SK-N-SH (cell line): ENCODE results near the gene SMAD7. TPM values are rescaled to one million over a fixed set of nuclear protein-coding genes. Genes with fewer than 3 reads are reported as not detected.

Experiments used
- CTCF ChIA-PET: fragments of 300-600, 350-600 bp; formaldehyde crosslinking; extraction: SDS; loops from one replicate; lab custom pipeline; 2021; lab: Yijun Ruan, JAX
- POLR2A ChIA-PET: fragments of 350-600 bp; sonication (Branson Sonifier 250); formaldehyde crosslinking; extraction: SDS; loops from one replicate; lab custom pipeline; 2020; ENCODE audit warnings: antibody characterized with exemption, inconsistent platforms; lab: Yijun Ruan, JAX
- DNase-seq: peaks from one replicate; pipeline ENCODE4 v3.0.0; 2012
- H2AFZ ChIP-seq: fragments of 200-600 bp; sonication (generic); 2 replicates; pipeline ENCODE4 v1.8.1; 2016; ENCODE audit warnings: antibody characterized with exemption, mild to moderate bottlenecking, low read depth
- H3F3A ChIP-seq: fragments of 200-600 bp; sonication (generic); replicated peaks from 2 replicates; pipeline ENCODE3; 2016; ENCODE audit warnings: antibody characterized with exemption, mild to moderate bottlenecking; ENCODE audit not compliant: insufficient read depth
- H3K27ac ChIP-seq, 2 experiments: fragments of 200-500 bp in 1 of 2; fragments of 200-600 bp in 1 of 2; sonication (Bioruptor generic) in 1 of 2; sonication (generic), shearing (Covaris generic) in 1 of 2; 2 replicates each; pipeline versions ENCODE4 v1.5.1 to v1.6.1; 2014 to 2016; ENCODE audit warnings: low read depth in 2 of 2, inconsistent platforms in 1 of 2, low read length in 1 of 2, mild to moderate bottlenecking in 1 of 2, mixed read lengths in 1 of 2
- H3K27me3 ChIP-seq: fragments of 200-600 bp; sonication (generic), shearing (Covaris generic); 2 replicates; pipeline ENCODE4 v1.6.1; 2016; ENCODE audit warnings: mixed run types; ENCODE audit not compliant: insufficient read depth
- H3K36me3 ChIP-seq, 2 experiments: fragments of 200-500 bp in 1 of 2; fragments of 200-600 bp in 1 of 2; sonication (Bioruptor generic) in 1 of 2; sonication (generic) in 1 of 2; replicated peaks in 1 of 2; 2 replicates each; pipeline versions ENCODE3 to v1.5.1; 2014 to 2016; ENCODE audit warnings: low read length in 1 of 2, mild to moderate bottlenecking in 1 of 2; ENCODE audit not compliant: insufficient read depth in 2 of 2, control insufficient read depth in 1 of 2
- H3K4me1 ChIP-seq, 2 experiments: fragments of 200-500 bp in 1 of 2; fragments of 200-600 bp in 1 of 2; sonication (Bioruptor generic) in 1 of 2; sonication (generic), shearing (Covaris generic) in 1 of 2; 2 replicates each; pipeline versions ENCODE4 v1.5.1 to v1.6.1; 2014 to 2016; ENCODE audit warnings: low read depth in 1 of 2, low read length in 1 of 2, mixed run types in 1 of 2; ENCODE audit not compliant: insufficient read depth in 2 of 2, control insufficient read depth in 1 of 2
- H3K4me2 ChIP-seq: fragments of 200-600 bp; sonication (generic), shearing (Covaris generic); 2 replicates; pipeline ENCODE4 v1.6.1; 2017; ENCODE audit warnings: mixed run types
- H3K4me3 ChIP-seq, 2 experiments: fragments of 200-500 bp in 1 of 2; fragments of 200-600 bp in 1 of 2; sonication (Bioruptor generic) in 1 of 2; sonication (generic), shearing (Covaris generic) in 1 of 2; 2 replicates each; pipeline versions ENCODE4 v1.5.1 to v1.8.1; 2014 to 2016; ENCODE audit warnings: low read depth in 2 of 2, inconsistent platforms in 1 of 2, low read length in 1 of 2, mild to moderate bottlenecking in 1 of 2, mixed read lengths in 1 of 2, moderate library complexity in 1 of 2
- H3K79me2 ChIP-seq: fragments of 200-600 bp; sonication (generic); 2 replicates; pipeline ENCODE4 v1.8.1; 2017; ENCODE audit warnings: mild to moderate bottlenecking; ENCODE audit not compliant: insufficient read depth
- H3K9ac ChIP-seq: fragments of 200-600 bp; sonication (generic); 2 replicates; pipeline ENCODE4 v1.6.1; 2017; ENCODE audit warnings: mixed run types
- H3K9me2 ChIP-seq: fragments of 200-600 bp; sonication (generic); 2 replicates; pipeline ENCODE4 v1.6.1; 2017; ENCODE audit warnings: mixed run types
- H3K9me3 ChIP-seq: fragments of 200-600 bp; sonication (generic); 2 replicates; pipeline ENCODE4 v1.6.1; 2017; ENCODE audit warnings: mixed run types, mild to moderate bottlenecking, moderate library complexity
- H4K20me1 ChIP-seq: fragments of 200-600 bp; sonication (generic); 2 replicates; pipeline ENCODE4 v1.6.1; 2017; ENCODE audit warnings: mild to moderate bottlenecking, mixed run types; ENCODE audit not compliant: insufficient read depth
- CHD2 ChIP-seq: fragments of 150-350 bp; IDR thresholded peaks from 2 replicates; pipeline ENCODE4 v1.6.1; 2018; ENCODE audit warnings: low read length; ENCODE audit not compliant: partially characterized antibody
- EP300 ChIP-seq, 2 experiments: IDR thresholded peaks; 2 replicates each; pipeline versions ENCODE4 v1.4.0 to v1.6.1; 2012; ENCODE audit warnings: borderline replicate concordance in 1 of 2, low read depth in 1 of 2, low read length in 1 of 2
- EZH2phosphoT487 ChIP-seq: fragments of 200-600 bp; sonication (generic); IDR thresholded peaks from 2 replicates; pipeline ENCODE4 v1.6.1; 2017; ENCODE audit warnings: low read depth, mixed run types, mild to moderate bottlenecking, antibody characterized with exemption, moderate library complexity, borderline replicate concordance
- FOXJ3 ChIP-seq: sonication (generic); formaldehyde crosslinking; IDR thresholded peaks from 2 replicates; pipeline ENCODE4 v1.5.1; 2020; ENCODE audit warnings: mild to moderate bottlenecking, missing genetic modification reagents
- GABPA ChIP-seq: IDR thresholded peaks from 2 replicates; pipeline ENCODE4 v1.4.0; 2012; ENCODE audit warnings: low read depth, mild to moderate bottlenecking
- MAX ChIP-seq: IDR thresholded peaks from 2 replicates; pipeline ENCODE4 v1.4.0; 2012; ENCODE audit warnings: low read depth
- MXI1 ChIP-seq: IDR thresholded peaks from 2 replicates; pipeline ENCODE4 v1.6.1; 2012; ENCODE audit warnings: mild to moderate bottlenecking, low read depth, low read length, improper control_type of control experiment
- PBX3 ChIP-seq: IDR thresholded peaks from 2 replicates; pipeline ENCODE4; 2012
- RCOR1 ChIP-seq: fragments of 150-350 bp; IDR thresholded peaks from 2 replicates; pipeline ENCODE4 v1.6.1; 2017; ENCODE audit warnings: antibody characterized with exemption, low read length
- REST ChIP-seq: IDR thresholded peaks from 2 replicates; pipeline ENCODE4 v1.6.1; 2012; ENCODE audit warnings: mild to moderate bottlenecking, low read depth, low read length, moderate library complexity
- RFX5 ChIP-seq: IDR thresholded peaks from 2 replicates; pipeline ENCODE4 v1.6.1; 2012; ENCODE audit warnings: mild to moderate bottlenecking, improper control_type of control experiment, low read length
- RXRA ChIP-seq: IDR thresholded peaks from 2 replicates; pipeline ENCODE4 v1.4.0; 2012; ENCODE audit warnings: low read depth, mild to moderate bottlenecking, borderline replicate concordance
- SMC3 ChIP-seq: IDR thresholded peaks from 2 replicates; pipeline ENCODE4 v1.6.1; 2012; ENCODE audit warnings: low read depth, low read length, improper control_type of control experiment
- TAF1 ChIP-seq: IDR thresholded peaks from 2 replicates; pipeline ENCODE4 v1.6.1; 2012; ENCODE audit warnings: low read depth, mild to moderate bottlenecking, low read length, moderate library complexity, borderline replicate concordance
- TEAD4 ChIP-seq: IDR thresholded peaks from 2 replicates; pipeline ENCODE4 v1.4.0; 2012; ENCODE audit warnings: mild to moderate bottlenecking, borderline replicate concordance; ENCODE audit not compliant: insufficient read depth
- YY1 ChIP-seq: IDR thresholded peaks from 2 replicates; pipeline ENCODE4 v1.4.0; 2012; ENCODE audit warnings: low read depth, mild to moderate bottlenecking
- ZBTB33 ChIP-seq: IDR thresholded peaks from 2 replicates; pipeline ENCODE4 v1.4.0; 2012; ENCODE audit warnings: low read depth, borderline replicate concordance
- WGBS: methylation state at CpG from one replicate; pipeline ENCODE4 v1.1.6; 2017; ENCODE audit warnings: low lambda C conversion rate; 5-methylcytosine and 5-hydroxymethylcytosine counted together
- polyA plus RNA-seq, 3 experiments: library from polyadenylated mRNA; depleted of rRNA; stranded (reverse); fragments of >200 nt; gene quantifications; 2 replicates each; pipeline ENCODE4 v1.2.3, GENCODE V29; 2012

Gene SMAD7
- polyA plus RNA-seq, 1 of the 3 experiments (the other 2 are of a cell fraction), result 20.0 TPM

GRCh38 chr18:48997681-48997984 lies 46.9 kb upstream of the SMAD7 start:
- Histone ChIP-seq H3K27ac (peak overlapping the region; percentile 69 to 97; a peak in 3 of 4 replicates), H3K9ac (peak overlapping the region; percentile 77), H3K4me1 (peaks cover 23 to 29% of the 10 kb centered on the region in 2 experiments; a peak in 3 of 4 replicates), H3F3A (peaks cover 31% of the 10 kb centered on the region), H3K4me3 (no peak overlapping the region), H3K36me3 (no peaks in the 10 kb centered on the region), H3K9me3 (no peaks in the 10 kb centered on the region), H3K4me2 (peak overlapping the region; percentile 64), H4K20me1 (no peaks in the 10 kb centered on the region), H3K27me3 (no peaks in the 10 kb centered on the region), H3K9me2 (no peaks in the 10 kb centered on the region), H2AFZ (0 out of 2 replicates have a peak overlapping the region, but pooled peaks have one; percentile 50), H3K79me2 (no peaks in the 10 kb centered on the region)
- DNase-seq, result no peak
- TF ChIP-seq REST (no peak), ZBTB33 (no peak), YY1 (no peak), RFX5 (no peak), EP300 (IDR thresholded peaks at IDR 0.05; ENCODE audit: borderline replicate concordance in 1 of 2, low read depth in 1 of 2, low read length in 1 of 2) (no peak), FOXJ3 (CRISPR knock-in tag) (no peak), SMC3 (no peak), GABPA (no peak), RCOR1 (no peak), RXRA (no peak), TEAD4 (no peak), PBX3 (no peak), MXI1 (no peak), EZH2phosphoT487 (no peak), TAF1 (no peak), CHD2 (no peak), MAX (no peak)
- ChIA-PET POLR2A (interaction anchor here (1.3 kb wide), 1 partner anchor 45 kb away, joined by 5 read pairs; no protein-coding TSS in a partner anchor), CTCF (interaction anchor here (0.9 to 3.4 kb wide), 11 partner anchors 10 to 241 kb away, joined by 3 to 17 read pairs (median 4); no protein-coding TSS in a partner anchor)
- WGBS, result 32% methylated on average over 6 of the region's 6 CpGs
